IPS-18a (cell line): Measurements from ENCODE around the gene ZDHHC13.
"Not testable (repeated sequence)": the region's sequence is repeated elsewhere in the genome, so short reads cannot be mapped to it uniquely, and the experiment has no call there.

Source experiments
- H3K27ac ChIP-seq: one replicate; pipeline ENCODE4 v1.5.1; 2013; ENCODE audit warnings: low read length
- H3K27me3 ChIP-seq: one replicate; pipeline ENCODE4 v1.6.1; 2013; ENCODE audit warnings: mild to moderate bottlenecking, low read length; ENCODE audit not compliant: control insufficient read depth, insufficient read depth
- H3K36me3 ChIP-seq: one replicate; pipeline ENCODE4 v1.6.1; 2013; ENCODE audit warnings: low read depth, low read length; ENCODE audit not compliant: control insufficient read depth
- H3K4me1 ChIP-seq: one replicate; pipeline ENCODE4 v1.6.1; 2013; ENCODE audit warnings: low read depth, low read length; ENCODE audit not compliant: control insufficient read depth
- H3K4me3 ChIP-seq: one replicate; pipeline ENCODE4 v1.5.1; 2013; ENCODE audit warnings: low read length
- H3K9ac ChIP-seq: one replicate; pipeline ENCODE4 v1.6.1; 2013; ENCODE audit warnings: mild to moderate bottlenecking, low read length, moderate library complexity
- H3K9me3 ChIP-seq: one replicate; pipeline ENCODE4 v1.6.1; 2013; ENCODE audit warnings: low read depth, low read length; ENCODE audit not compliant: control insufficient read depth

ZDHHC13 gene

DNA sequence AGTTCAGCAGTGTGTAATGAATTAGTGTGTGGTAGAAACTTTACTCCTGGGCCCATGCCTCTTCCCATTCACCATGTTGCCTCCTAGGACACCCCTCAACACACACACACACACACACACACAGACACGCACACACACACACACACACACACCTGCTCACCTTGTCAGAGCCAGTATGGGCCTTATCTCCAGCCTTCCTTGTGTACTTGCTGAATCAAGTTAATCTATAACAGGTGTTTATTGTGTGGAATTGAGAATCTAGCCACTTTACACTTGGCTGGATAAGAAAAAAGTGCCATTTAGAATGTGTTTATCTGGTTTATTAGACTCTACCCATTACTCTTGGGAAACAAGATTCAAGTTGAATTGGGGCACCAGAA, 14.5 kb upstream of the ZDHHC13 start:
- H3K4me1 ChIP-seq = no peaks in the 10 kb centered on the region
- H3K36me3 ChIP-seq = no peaks in the 10 kb centered on the region
- no peak overlapping the region for H3K4me3 ChIP-seq
- H3K9me3 ChIP-seq = no peaks in the 10 kb centered on the region
- H3K27me3 ChIP-seq = no peaks in the 10 kb centered on the region
- H3K27ac ChIP-seq = no peak overlapping the region
- no peak overlapping the region for H3K9ac ChIP-seq

DNA sequence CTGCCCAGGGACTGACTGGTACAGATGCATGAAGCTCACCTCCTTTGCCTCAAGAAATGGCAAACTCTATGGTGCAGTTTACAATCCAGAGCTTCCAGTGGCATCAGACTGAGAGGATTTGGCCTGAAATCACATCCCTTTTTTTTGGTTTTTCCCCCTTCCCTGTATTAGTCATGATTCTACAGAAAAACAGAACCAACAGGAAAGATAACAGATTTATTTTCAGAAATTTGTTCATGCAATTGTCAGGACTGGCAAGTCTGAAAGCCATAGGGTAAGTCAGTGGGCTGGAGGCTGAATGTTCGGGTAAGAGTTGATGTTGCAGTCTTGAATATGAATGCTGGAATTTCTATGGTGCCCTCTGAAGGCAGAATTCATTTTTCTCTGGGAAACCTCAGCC, 12.0 kb upstream of the ZDHHC13 start:
- Histone ChIP-seq H3K27me3 (no peaks in the 10 kb centered on the region), H3K9ac (no peak overlapping the region), H3K27ac (no peak overlapping the region), H3K36me3 (no peaks in the 10 kb centered on the region), H3K4me3 (no peak overlapping the region), H3K9me3 (no peaks in the 10 kb centered on the region), H3K4me1 (no peaks in the 10 kb centered on the region)

DNA sequence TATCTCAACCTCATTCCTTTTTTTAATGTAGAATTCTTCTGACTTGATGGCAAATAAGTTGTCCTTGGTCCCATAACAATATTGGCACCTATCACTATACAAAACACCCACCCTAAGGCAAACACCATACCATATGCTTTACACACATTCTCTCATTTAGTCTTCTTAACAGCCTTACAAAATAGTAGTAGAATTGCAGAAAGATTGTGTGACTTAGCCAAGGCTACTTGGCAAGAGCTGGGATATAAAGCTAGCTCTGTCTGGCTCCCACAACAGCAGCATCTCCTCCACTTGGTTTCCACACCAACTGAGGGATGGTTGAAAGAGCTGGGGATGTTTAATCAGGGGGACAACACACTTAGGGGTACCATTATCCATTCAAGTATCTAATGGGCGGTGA, 9.8 kb upstream of the ZDHHC13 start:
- Histone ChIP-seq H3K9ac (no peak overlapping the region), H3K4me1 (no peaks in the 10 kb centered on the region), H3K9me3 (no peaks in the 10 kb centered on the region), H3K36me3 (no peaks in the 10 kb centered on the region), H3K27me3 (no peaks in the 10 kb centered on the region), H3K4me3 (no peak overlapping the region), H3K27ac (no peak overlapping the region)

DNA sequence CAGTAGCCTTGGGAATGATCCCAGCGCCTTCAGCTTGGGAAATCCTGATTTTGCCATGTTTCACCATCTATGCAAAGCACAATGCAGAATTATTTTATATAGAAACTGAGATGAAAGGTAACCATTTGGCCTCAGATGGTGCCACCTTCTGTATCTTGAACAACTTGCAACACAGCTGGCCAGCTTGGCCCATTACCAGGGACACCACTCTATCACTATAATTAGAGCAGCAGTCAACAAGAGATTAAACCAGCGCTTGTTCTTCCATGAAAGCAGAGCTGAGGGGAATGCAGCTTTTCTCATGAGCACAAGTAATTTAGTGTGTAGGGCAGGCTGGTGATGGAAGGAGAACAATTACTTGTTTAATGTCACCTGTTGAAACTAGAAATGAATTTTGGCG, 6.7 kb upstream of the ZDHHC13 start:
- Histone ChIP-seq H3K9me3 (no peaks in the 10 kb centered on the region), H3K4me1 (no peaks in the 10 kb centered on the region), H3K36me3 (no peaks in the 10 kb centered on the region), H3K9ac (no peak overlapping the region), H3K27ac (no peak overlapping the region), H3K4me3 (no peak overlapping the region), H3K27me3 (no peaks in the 10 kb centered on the region)

DNA sequence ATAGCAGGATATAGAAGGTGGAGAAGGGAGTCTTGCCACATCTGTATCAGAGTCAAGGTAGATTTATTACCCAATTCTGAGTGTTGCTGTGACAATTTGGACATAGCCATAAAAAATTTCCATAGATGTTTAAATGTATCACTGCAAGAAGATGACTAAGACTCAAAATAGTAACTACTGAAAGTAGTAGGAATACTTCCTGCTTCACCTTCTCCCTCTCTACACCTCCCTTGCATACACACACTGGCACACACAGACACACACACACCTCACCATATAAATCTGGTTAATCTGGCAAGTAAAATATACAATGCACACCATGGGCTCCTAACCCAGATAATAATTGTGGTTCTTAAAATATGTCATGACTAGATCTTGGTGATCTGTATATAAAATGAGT, 5.2 kb upstream of the ZDHHC13 start:
- Histone ChIP-seq H3K9me3 (no peaks in the 10 kb centered on the region), H3K27ac (no peak overlapping the region), H3K4me1 (peaks cover 4% of the 10 kb centered on the region), H3K27me3 (no peaks in the 10 kb centered on the region), H3K4me3 (no peak overlapping the region), H3K9ac (no peak overlapping the region), H3K36me3 (no peaks in the 10 kb centered on the region)

DNA sequence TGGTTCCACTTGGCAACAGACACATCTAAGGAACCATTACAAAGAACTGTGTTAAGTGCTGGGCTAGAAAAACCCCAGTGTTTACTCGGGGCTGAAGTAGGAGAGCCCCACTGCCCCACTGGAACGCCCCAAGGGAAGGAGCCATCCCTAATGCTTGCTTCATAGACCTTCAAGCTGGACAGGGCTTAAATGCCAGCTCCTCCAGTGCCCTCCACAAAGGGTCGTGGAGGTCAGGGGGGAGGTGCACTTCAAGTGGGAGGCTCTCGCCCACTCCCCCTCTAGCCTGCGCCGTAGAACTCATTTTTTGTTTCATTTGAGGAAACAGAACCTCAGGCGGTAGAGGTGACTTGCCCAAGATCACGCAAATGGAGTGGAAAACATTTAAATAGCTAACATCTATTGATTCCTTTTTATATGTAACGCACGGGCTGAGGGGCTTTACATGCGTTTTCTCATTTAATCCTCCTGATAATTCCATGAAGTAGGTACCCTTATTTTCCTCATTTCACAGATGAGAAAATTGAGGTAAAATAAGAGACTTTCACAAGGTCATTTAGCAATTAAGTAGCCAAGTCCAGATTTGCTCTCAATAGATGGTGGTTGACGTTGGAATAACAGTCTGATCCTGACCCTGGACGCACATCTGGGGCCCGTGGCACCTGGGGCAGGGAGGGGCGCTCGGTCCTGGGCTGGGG, 545 bp upstream of the ZDHHC13 start:
- Histone ChIP-seq H3K9ac (no peak overlapping the region), H3K4me1 (peaks cover 8% of the 10 kb centered on the region), H3K27ac (no peak overlapping the region), H3K36me3 (peaks cover 8% of the 10 kb centered on the region), H3K9me3 (no peaks in the 10 kb centered on the region), H3K27me3 (no peaks in the 10 kb centered on the region), H3K4me3 (peak overlapping the region; percentile 79)

DNA sequence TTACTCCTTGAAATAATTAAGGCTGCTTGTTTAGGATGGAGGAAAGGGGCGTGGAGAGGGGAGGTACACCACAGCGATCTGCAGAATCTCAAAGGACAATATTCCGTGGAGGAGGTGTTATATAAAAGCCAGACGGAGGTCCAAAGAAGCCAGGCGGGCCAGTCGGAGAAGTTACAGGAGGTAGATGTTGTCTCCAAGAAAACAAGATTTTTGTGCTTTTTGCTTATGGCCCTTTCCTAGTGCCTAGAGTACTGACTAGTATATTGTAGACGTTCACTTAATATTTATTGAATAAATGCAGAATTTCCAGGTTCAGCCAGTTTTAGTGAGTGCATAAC, 761 bp downstream of the ZDHHC13 start:
- Histone ChIP-seq H3K9me3 (no peaks in the 10 kb centered on the region), H3K4me1 (peaks cover 8% of the 10 kb centered on the region), H3K27ac (no peak overlapping the region), H3K27me3 (no peaks in the 10 kb centered on the region), H3K4me3 (peak overlapping the region; percentile 79), H3K9ac (peak overlapping the region; percentile 43), H3K36me3 (peaks cover 8% of the 10 kb centered on the region)

DNA sequence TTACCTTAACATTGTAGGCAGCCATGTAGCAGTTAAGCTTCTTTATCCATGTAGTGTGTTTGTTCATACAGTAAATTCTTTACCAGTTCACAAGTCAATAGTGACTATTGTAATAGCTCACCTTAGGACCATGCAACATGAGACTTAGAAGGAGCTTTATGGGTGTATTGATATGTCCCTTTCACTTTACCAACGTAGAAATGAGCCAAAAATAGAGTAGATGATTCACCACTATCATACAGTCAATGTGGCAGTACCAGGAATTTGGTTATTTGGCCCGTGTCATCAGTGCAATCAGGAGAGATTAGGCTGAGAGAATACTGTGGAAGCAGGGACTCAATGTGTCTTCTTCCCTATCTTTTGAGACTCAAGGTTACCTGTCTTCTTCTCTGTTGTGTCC, 4.7 kb downstream of the ZDHHC13 start:
- Histone ChIP-seq H3K27ac (no peak overlapping the region), H3K36me3 (peaks cover 8% of the 10 kb centered on the region), H3K9me3 (no peaks in the 10 kb centered on the region), H3K9ac (no peak overlapping the region), H3K4me1 (peaks cover 4% of the 10 kb centered on the region), H3K4me3 (no peak overlapping the region), H3K27me3 (no peaks in the 10 kb centered on the region)

DNA sequence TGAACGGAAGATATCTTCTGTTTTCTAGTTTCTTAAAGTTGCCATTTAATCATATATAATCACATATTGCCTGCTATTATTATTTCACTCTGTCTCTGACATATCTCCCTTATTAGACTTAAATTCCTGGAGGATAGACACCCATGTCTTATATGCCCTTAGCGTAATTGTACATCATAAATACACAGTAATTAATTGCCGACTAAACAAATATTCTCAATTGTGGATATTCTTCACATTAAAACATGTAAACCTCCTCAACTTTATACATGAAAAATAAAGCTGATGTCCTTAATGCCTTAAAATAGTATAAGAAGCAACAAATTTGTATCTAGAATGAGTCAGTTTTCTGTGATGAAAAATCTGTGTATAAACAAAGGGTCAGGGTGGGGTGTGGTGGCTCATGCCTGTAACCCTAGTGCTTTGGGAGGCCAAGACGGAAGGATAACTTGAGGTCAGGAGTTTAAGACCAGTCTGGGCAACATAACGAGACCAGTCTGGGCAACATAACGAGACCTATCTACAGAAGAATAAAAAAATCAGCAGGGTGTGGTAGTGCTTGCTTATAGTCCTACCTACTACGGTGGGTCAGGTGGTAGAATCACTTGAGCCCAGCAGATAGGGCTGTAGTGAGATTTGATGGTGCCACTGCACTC, 6.1 kb downstream of the ZDHHC13 start:
- H3K4me1 ChIP-seq = peaks cover 6% of the 10 kb centered on the region

DNA sequence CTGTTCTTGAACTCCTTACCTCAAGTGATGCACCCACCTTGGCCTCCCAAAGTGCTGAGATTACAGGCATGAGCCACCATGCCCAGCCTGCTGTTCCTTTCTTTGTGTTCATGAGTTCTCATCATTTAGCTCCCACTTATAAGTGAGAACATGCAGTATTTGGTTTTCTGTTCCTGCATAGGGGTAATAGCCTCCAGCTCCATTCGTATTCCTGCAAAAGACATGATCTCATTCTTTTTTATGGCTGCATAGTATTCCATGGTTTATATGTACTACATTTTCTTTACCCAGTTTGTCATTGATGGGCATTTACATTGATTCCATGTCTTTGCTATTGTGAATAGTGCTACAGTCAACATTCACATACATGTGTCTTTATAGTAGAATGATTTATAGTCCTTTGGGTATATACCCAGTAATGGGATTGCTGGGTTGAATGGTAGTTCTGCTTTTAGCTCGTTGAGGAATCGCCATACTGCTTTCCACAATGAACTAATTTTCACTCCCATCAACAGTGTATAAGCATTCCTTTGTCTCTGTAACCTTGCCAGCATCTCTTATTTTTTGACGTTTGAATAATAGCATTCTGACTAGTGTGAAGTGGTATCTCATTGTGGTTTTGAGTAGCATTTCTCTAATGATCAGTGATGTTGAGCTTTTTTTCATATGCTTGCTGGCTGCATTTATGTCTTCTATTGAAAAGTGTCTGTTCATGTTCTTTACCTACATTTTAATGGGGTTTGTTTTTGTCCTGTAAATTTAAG, 9.8 kb downstream of the ZDHHC13 start:
- H3K9ac ChIP-seq, H3K27ac ChIP-seq, H3K36me3 ChIP-seq, H3K9me3 ChIP-seq, H3K4me1 ChIP-seq, H3K27me3 ChIP-seq, H3K4me3 ChIP-seq: not testable (repeated sequence)

More for the DNA sequence above, 6.1 kb downstream of the ZDHHC13 start:
- H3K9ac ChIP-seq = no peak overlapping the region
- peaks cover 8% of the 10 kb centered on the region for H3K36me3 ChIP-seq
- no peak overlapping the region for H3K4me3 ChIP-seq
- H3K9me3 ChIP-seq = no peaks in the 10 kb centered on the region
- H3K27me3 ChIP-seq = no peaks in the 10 kb centered on the region
- H3K27ac ChIP-seq = no peak overlapping the region

DNA sequence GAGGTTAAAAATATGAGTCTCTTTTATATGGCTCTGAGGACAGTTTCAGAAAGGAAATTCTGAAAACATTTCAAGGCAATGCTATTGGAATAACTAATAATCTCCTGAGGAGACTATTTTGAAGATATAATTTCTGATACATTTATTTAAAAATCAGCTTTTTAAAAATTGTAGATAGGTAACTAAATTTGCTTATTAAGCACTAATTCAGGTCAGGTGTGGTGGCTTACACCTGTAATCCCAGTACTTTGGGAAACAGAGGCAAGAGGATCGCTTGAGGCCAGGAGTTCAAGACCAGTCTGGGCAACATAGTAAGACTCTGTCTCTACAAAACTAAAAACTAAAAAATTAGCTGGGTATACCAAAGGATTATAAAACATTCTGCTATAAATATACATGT, 17.0 kb downstream of the ZDHHC13 start:
- H3K4me3 ChIP-seq = no peak overlapping the region
- H3K27ac ChIP-seq = no peak overlapping the region
- H3K36me3 ChIP-seq = no peaks in the 10 kb centered on the region
- H3K4me1 ChIP-seq = no peaks in the 10 kb centered on the region
- peaks cover 5% of the 10 kb centered on the region for H3K9me3 ChIP-seq
- no peak overlapping the region for H3K9ac ChIP-seq
- H3K27me3 ChIP-seq = no peaks in the 10 kb centered on the region

DNA sequence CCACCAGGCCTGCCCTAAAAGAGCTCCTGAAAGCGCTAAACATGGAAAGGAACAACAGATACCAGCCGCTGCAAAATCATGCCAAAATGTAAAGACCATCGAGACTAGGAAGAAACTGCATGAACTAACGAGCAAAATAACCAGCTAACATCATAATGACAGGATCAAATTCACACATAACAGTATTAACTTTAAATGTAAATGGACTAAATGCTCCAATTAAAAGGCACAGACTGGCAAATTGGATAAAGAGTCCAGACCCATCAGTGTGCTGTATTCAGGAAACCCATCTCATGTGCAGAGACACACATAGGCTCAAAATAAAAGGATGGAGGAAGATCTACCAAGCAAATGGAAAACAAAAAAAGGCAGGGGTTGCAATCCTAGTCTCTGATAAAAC, 19.9 kb downstream of the ZDHHC13 start:
- H3K27ac ChIP-seq, H3K4me1 ChIP-seq, H3K36me3 ChIP-seq, H3K9me3 ChIP-seq, H3K4me3 ChIP-seq, H3K9ac ChIP-seq, H3K27me3 ChIP-seq: not testable (repeated sequence)
